Right atrium auricular region (tissue), 2 donors: Measurements from ENCODE around the gene GREB1L. TPM values are rescaled to one million over a fixed set of nuclear protein-coding genes. Genes with fewer than 3 reads are reported as not detected.
A peak's percentile ranks its signal among the peaks of the same experiment; 100 is the strongest.

Experiments used
- DNase-seq: peaks from one replicate; pipeline ENCODE4 v3.0.0-alpha.2; 2019; ENCODE audit warnings: low spot score
- H3K27ac ChIP-seq, 2 donors: fragments of 200-600 bp; sonication (generic); 1 replicate in 1 of 2; 2 replicates in 1 of 2; pipeline ENCODE4 v1.5.1; 2016 to 2019
- H3K27me3 ChIP-seq, 2 donors: fragments of 200-600 bp; sonication (generic); one replicate each; pipeline versions ENCODE4 v1.5.1 to v1.6.0; 2017 to 2019
- H3K36me3 ChIP-seq: fragments of 200-600 bp; sonication (generic); one replicate; pipeline ENCODE4 v1.5.1; 2016
- H3K4me1 ChIP-seq, 2 donors: fragments of 200-600 bp; sonication (generic); one replicate each; pipeline versions ENCODE4 v1.5.1 to v1.6.0; 2017 to 2019
- H3K4me3 ChIP-seq, 2 donors: fragments of 200-600 bp; sonication (generic); 1 replicate in 1 of 2; 2 replicates in 1 of 2; pipeline ENCODE4 v1.5.1; 2017 to 2019; ENCODE audit warnings: mild to moderate bottlenecking in 1 of 2, moderate library complexity in 1 of 2
- H3K9me3 ChIP-seq, 2 donors: fragments of 200-600 bp; sonication (generic); one replicate each; pipeline ENCODE4 v1.5.1; 2019
- total RNA-seq, 2 donors: library from RNA; depleted of rRNA; stranded (reverse); fragments of >200 nt; gene quantifications; one replicate each; pipeline ENCODE4 v1.1.0, GENCODE V29; 2016
- TF ChIP-seq, protein P1 (sequence below), 2 donors: fragments of 200-600 bp; sonication (generic); IDR thresholded peaks; one replicate each; pipeline ENCODE4 v1.5.1; 2019; ENCODE audit warnings: antibody characterized with exemption in 2 of 2

The GREB1L gene
- total RNA-seq, 2 donors from 2014 or later, result 17.5 to 19.1 TPM

DNA sequence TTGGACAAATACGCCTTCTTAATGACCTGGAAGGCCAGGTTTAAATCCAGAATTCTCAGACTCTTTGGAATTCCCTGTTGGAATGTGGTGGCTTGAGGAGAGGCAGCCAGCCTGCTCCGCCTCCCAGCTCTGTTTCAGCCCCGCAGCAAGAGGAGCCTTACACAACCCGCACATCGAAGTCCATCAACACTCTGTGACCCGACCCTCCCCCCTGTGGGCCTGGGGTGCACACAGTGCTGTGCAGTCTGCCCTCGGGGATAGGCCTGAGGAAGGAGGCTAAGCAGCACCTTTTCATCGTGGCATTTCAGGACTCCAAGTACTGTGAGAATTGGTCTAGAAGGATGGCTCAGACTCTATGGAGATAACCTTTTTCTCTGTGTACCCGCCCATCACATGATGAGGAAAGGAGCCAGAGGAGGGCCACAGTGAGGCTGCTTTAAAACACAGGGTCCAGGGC, 73.7 kb downstream of the GREB1L start:
- Histone ChIP-seq H3K27ac (no peak overlapping the region), H3K4me3 (no peak overlapping the region), H3K27me3 (no peaks in the 10 kb centered on the region), H3K36me3 (no peaks in the 10 kb centered on the region), H3K9me3 (no peaks in the 10 kb centered on the region), H3K4me1 (no peaks in the 10 kb centered on the region)
- TF ChIP-seq, protein P1, sequence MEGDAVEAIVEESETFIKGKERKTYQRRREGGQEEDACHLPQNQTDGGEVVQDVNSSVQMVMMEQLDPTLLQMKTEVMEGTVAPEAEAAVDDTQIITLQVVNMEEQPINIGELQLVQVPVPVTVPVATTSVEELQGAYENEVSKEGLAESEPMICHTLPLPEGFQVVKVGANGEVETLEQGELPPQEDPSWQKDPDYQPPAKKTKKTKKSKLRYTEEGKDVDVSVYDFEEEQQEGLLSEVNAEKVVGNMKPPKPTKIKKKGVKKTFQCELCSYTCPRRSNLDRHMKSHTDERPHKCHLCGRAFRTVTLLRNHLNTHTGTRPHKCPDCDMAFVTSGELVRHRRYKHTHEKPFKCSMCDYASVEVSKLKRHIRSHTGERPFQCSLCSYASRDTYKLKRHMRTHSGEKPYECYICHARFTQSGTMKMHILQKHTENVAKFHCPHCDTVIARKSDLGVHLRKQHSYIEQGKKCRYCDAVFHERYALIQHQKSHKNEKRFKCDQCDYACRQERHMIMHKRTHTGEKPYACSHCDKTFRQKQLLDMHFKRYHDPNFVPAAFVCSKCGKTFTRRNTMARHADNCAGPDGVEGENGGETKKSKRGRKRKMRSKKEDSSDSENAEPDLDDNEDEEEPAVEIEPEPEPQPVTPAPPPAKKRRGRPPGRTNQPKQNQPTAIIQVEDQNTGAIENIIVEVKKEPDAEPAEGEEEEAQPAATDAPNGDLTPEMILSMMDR (IDR thresholded peaks at IDR 0.05), result no peak
- no peak for DNase-seq

GRCh38 chr18:21316296-21316695, 74.3 kb downstream of the GREB1L start:
- H3K36me3 ChIP-seq, result no peaks in the 10 kb centered on the region
- H3K27ac ChIP-seq, result no peak overlapping the region
- no peaks in the 10 kb centered on the region for H3K9me3 ChIP-seq
- no peaks in the 10 kb centered on the region for H3K27me3 ChIP-seq
- no peak for DNase-seq
- H3K4me1 ChIP-seq, result no peaks in the 10 kb centered on the region
- TF ChIP-seq, protein P1 (IDR thresholded peaks at IDR 0.05), result no peak
- no peak overlapping the region for H3K4me3 ChIP-seq

DNA sequence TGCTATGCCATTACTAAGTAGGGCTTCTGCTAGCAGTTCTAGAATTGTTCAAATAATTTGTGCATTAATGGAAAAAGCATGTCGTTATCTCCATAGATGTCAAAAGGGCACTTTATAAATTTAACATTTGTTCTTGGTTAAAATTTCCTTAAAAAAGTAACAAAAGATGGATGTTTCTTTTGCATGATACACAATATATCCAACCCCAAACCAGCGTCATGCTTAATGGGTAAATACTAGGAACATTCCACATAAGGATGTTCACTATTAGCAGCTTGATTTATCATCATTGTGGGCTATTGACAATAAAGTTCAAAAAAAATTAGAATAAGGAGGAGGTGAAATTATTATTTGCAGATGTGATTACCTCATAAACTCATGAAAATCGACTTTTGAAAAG, 79.7 kb downstream of the GREB1L start:
- Histone ChIP-seq H3K27ac (no peak overlapping the region), H3K4me1 (no peaks in the 10 kb centered on the region), H3K36me3 (no peaks in the 10 kb centered on the region), H3K4me3 (no peak overlapping the region), H3K27me3 (no peaks in the 10 kb centered on the region), H3K9me3 (no peaks in the 10 kb centered on the region)
- TF ChIP-seq, protein P1 (IDR thresholded peaks at IDR 0.05), result no peak
- DNase-seq, result no peak

GRCh38 chr18:21327101-21327500, 85.1 kb downstream of the GREB1L start:
- Histone ChIP-seq H3K27me3 (no peaks in the 10 kb centered on the region), H3K4me3 (no peak overlapping the region), H3K36me3 (no peaks in the 10 kb centered on the region), H3K9me3 (no peaks in the 10 kb centered on the region), H3K27ac (no peak overlapping the region), H3K4me1 (peaks cover 0 to 7% of the 10 kb centered on the region in 2 donors)
- no peak for DNase-seq
- TF ChIP-seq, protein P1 (IDR thresholded peaks at IDR 0.05), result no peak

DNA sequence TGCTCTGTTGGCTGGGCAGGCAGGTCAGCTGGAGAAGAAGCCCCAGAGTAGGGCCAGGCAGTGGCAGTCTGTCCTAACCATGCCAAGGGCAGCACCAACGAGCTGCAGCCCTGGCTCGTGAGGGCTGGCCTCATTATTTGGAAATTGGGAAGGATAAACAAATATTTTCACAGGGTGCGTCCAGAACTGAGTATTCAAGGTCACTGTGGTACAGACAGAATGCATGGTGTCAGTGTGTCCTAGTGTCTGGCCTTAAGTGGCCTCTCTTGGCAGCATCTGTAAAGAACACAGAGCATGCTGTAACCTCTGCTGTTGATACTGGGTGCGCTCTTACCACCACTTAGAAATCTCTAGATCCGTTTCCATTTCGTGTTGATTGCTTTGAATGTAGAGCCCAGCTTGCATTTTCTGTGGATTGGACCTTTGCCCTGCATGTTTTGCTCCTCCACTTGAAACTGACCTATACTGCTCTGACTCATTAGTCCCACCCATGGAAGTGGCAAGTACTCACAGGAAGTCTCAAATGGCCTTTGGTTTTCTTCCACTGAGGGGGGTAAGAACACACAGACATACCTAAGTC, 88.2 kb downstream of the GREB1L start:
- Histone ChIP-seq H3K27me3 (no peaks in the 10 kb centered on the region), H3K27ac (peak overlapping the region; percentile 47 to 85), H3K36me3 (no peaks in the 10 kb centered on the region), H3K9me3 (no peaks in the 10 kb centered on the region), H3K4me3 (no peak overlapping the region), H3K4me1 (peaks cover 0 to 7% of the 10 kb centered on the region in 2 donors)
- DNase-seq, result no peak
- TF ChIP-seq, protein P1 (IDR thresholded peaks at IDR 0.05), result no peak

GRCh38 chr18:21331065-21331464, 89.0 kb downstream of the GREB1L start:
- no peak for DNase-seq
- Histone ChIP-seq H3K9me3 (no peaks in the 10 kb centered on the region), H3K36me3 (no peaks in the 10 kb centered on the region), H3K27ac (peak overlapping the region in 1 of 2 donors; percentile 85), H3K27me3 (no peaks in the 10 kb centered on the region), H3K4me3 (no peak overlapping the region), H3K4me1 (peaks cover 0 to 7% of the 10 kb centered on the region in 2 donors)
- TF ChIP-seq, protein P1 (IDR thresholded peaks at IDR 0.05), result no peak
